Fibroblast of mammary gland (primary cell): ENCODE measurements around the gene CSRP1.

Experiments used
- DNase-seq: peaks from one replicate; pipeline ENCODE4 v3.0.0-alpha.2; 2010; ENCODE audit warnings: low read depth
- H3K4me3 ChIP-seq: 2 replicates; pipeline ENCODE4 v1.5.1; 2011; ENCODE audit warnings: low read depth, mild to moderate bottlenecking, low read length, moderate library complexity; ENCODE audit not compliant: control insufficient read depth
- CTCF ChIP-seq: conservative IDR thresholded peaks from 2 replicates; pipeline ENCODE4 v1.5.1; 2011; ENCODE audit warnings: low read depth, low read length, inconsistent platforms; ENCODE audit not compliant: control insufficient read depth, insufficient read depth

Gene CSRP1

DNA sequence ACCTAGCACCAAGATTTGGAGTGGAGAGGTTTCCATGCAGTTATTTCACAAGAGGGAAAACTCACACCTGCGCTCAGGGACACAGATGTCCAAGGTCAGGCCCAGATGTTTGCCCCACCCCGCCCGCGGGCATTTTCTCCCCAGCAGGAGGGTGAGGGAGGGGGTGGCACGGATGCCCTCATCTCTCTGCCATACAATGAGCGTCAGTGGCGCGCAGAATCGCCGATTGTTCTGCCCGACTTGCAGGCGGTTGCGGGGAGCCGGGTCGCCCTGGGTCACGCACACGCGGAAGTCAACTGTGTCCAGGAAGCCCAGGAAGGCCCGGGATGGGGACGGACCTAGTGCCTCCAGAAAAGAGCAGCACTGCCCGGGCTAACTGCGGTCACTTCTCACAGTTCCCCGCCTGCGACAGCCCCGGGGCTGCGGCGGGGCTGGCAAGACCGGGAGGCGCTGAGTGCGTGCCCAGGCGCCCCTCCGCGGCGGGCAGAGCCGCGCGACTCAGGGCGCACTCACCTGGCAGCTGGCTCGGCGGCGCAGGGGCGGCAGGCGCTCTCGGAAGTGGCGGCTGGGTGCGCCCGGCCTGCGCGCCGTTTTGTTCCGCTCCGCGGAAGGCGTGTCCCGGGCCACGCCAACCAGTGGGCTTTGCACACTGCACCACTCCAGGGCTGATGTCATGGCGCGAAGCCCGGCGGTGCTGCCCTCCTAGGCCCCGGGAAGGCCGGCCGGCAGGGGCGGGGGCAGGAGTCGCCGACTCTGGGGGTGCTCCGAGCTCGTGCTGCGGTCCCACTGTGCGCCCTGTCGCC, at the start of gene CSRP1:
CSRP1 (minus strand) TSS at position 567 of the 803 bp plus-strand sequence. CDS start 10,820 bp downstream, outside the sequence.
- peak within 1 kb of the TSS; percentile 62 for H3K4me3 ChIP-seq
- TF ChIP-seq CTCF, result no peak
- DNase-seq, result peak; percentile 72

- no peak for DNase-seq
- no peak overlapping the region for H3K4me3 ChIP-seq
- no peak for TF ChIP-seq CTCF
Measured at GRCh38 chr1:201555593-201555945, 48.6 kb upstream of the CSRP1 start.

GRCh38 chr1:201554789-201555592, 48.1 kb upstream of the CSRP1 start:
- H3K4me3 ChIP-seq, result no peak overlapping the region
- no peak for TF ChIP-seq CTCF
- DNase-seq, result no peak

DNA sequence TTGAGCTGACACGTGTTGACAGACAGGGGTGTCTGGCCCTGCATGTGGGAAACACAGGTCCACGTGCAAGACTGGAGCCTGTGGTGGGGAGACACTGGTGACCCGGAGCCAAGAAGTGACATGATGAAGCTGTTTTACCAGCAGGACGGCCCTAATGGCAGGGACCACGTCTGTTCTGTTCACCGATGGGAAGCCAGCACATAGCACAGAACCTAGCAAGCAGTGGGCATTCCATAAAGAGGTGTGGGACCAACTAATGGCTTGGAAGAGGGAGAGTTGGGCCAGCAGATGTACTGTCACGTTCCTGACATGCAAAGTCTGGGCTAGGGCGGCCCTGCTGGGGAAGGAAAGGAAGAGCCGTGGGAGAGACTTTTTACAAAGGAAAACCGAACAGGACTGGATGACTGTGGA, 47.3 kb upstream of the CSRP1 start:
- TF ChIP-seq CTCF, result no peak
- no peak overlapping the region for H3K4me3 ChIP-seq
- DNase-seq, result no peak

- no peak for DNase-seq
- H3K4me3 ChIP-seq, result no peak overlapping the region
- no peak for TF ChIP-seq CTCF
Measured at GRCh38 chr1:201553496-201554189, 46.7 kb upstream of the CSRP1 start.

- DNase-seq, result peak; percentile 62
- no peak for TF ChIP-seq CTCF
- no peak overlapping the region for H3K4me3 ChIP-seq
Measured at GRCh38 chr1:201552941-201553351, 46.0 kb upstream of the CSRP1 start.
